Endothelial cell of umbilical vein (primary cell): ENCODE results near the gene PLPP1. TPM values are rescaled to one million over a fixed set of nuclear protein-coding genes. Genes with fewer than 3 reads are reported as not detected.

Experiments
- BruUV-seq: library from RNA; stranded (reverse); fragments of 400-500 nt; replicated peaks from 2 replicates; lab custom pipeline; 2021; lab: Mats Ljungman, UMichigan
- CTCF ChIA-PET: fragments of 300-600, 350-600 bp; sonication (Branson Sonifier 250); formaldehyde crosslinking; loops from one replicate; lab custom pipeline; 2021; ENCODE audit warnings: antibody characterized with exemption, inconsistent platforms; lab: Charles Lee
- POLR2A ChIA-PET: fragments of 300-600, 350-600 bp; sonication (Branson Sonifier 250); formaldehyde crosslinking; loops from one replicate; lab custom pipeline; 2021; ENCODE audit warnings: antibody characterized with exemption, inconsistent platforms; lab: Charles Lee
- DNase-seq: peaks from one replicate; pipeline ENCODE4 v3.0.0-alpha.2; 2011; ENCODE audit warnings: low read depth, low spot score
- FAIRE-seq: peaks from 2 replicates; lab custom pipeline; 2011; peaks lifted over from hg19 to GRCh38; lab: Jason Lieb, UNC
- H2AFZ ChIP-seq: 2 replicates; pipeline ENCODE4 v1.6.0; 2012; ENCODE audit warnings: low read depth, low read length, control low read depth, inconsistent platforms
- H3K27ac ChIP-seq: 2 replicates; pipeline ENCODE4 v1.5.1; 2011; ENCODE audit warnings: low read depth, mild to moderate bottlenecking, control low read depth, low read length, moderate library complexity; ENCODE audit not compliant: insufficient read depth
- H3K27me3 ChIP-seq, 2 experiments: 2 replicates each; pipeline versions ENCODE4 v1.6.0 to v1.6.1; 2011; ENCODE audit warnings: low read length in 2 of 2, mixed read lengths in 1 of 2; ENCODE audit not compliant: control insufficient read depth in 2 of 2, insufficient read depth in 2 of 2
- H3K36me3 ChIP-seq, 2 experiments: 2 replicates in 1 of 2; 3 replicates in 1 of 2; pipeline ENCODE4 v1.5.1; 2011; ENCODE audit warnings: low read length in 2 of 2, mild to moderate bottlenecking in 1 of 2, moderate library complexity in 1 of 2; ENCODE audit not compliant: control insufficient read depth in 2 of 2, insufficient read depth in 2 of 2; ENCODE audit errors: extremely low read depth in 1 of 2
- H3K4me1 ChIP-seq: 3 replicates; pipeline ENCODE4 v1.5.1; 2011; ENCODE audit warnings: mild to moderate bottlenecking, low read length; ENCODE audit not compliant: control insufficient read depth, insufficient read depth; ENCODE audit errors: extremely low read depth
- H3K4me2 ChIP-seq: 2 replicates; pipeline ENCODE4 v1.6.1; 2011; ENCODE audit warnings: low read length, control low read depth, mixed read lengths; ENCODE audit not compliant: insufficient read depth
- H3K4me3 ChIP-seq, 3 experiments: fragments of 200-600 bp in 1 of 3; sonication (generic), shearing (Covaris generic) in 1 of 3; replicated peaks in 1 of 3; 2 replicates each; pipeline ENCODE4 v1.5.1; 2011 to 2016; ENCODE audit warnings: control low read depth in 3 of 3, low read length in 3 of 3, mild to moderate bottlenecking in 2 of 3, inconsistent platforms in 1 of 3, low read depth in 1 of 3, moderate library complexity in 1 of 3; ENCODE audit not compliant: insufficient read depth in 1 of 3
- H3K79me2 ChIP-seq: 2 replicates; pipeline ENCODE4 v1.6.0; 2012; ENCODE audit warnings: low read length, inconsistent platforms; ENCODE audit not compliant: control insufficient read depth, insufficient read depth
- H3K9ac ChIP-seq: replicated peaks from 2 replicates; pipeline ENCODE3; 2011; ENCODE audit warnings: low read length, control low read depth; ENCODE audit not compliant: insufficient read depth; ENCODE audit errors: extremely low read depth
- H3K9me1 ChIP-seq: replicated peaks from 3 replicates; pipeline ENCODE4 v1.6.0; 2011; ENCODE audit warnings: mild to moderate bottlenecking, low read length; ENCODE audit not compliant: control insufficient read depth, insufficient read depth; ENCODE audit errors: extremely low read depth
- H3K9me3 ChIP-seq: replicated peaks from 2 replicates; pipeline ENCODE4 v1.5.1; 2012; ENCODE audit warnings: low read length, inconsistent platforms; ENCODE audit not compliant: control insufficient read depth, insufficient read depth
- H4K20me1 ChIP-seq: replicated peaks from 2 replicates; pipeline ENCODE3; 2011; ENCODE audit warnings: mild to moderate bottlenecking, low read length; ENCODE audit not compliant: control insufficient read depth, insufficient read depth; ENCODE audit errors: extremely low read depth
- FOS ChIP-seq: IDR thresholded peaks from 2 replicates; pipeline ENCODE4 v1.6.1; 2011; ENCODE audit warnings: mild to moderate bottlenecking, low read length, moderate library complexity, borderline replicate concordance; ENCODE audit not compliant: insufficient read depth
- GATA2 ChIP-seq: IDR thresholded peaks from 2 replicates; pipeline ENCODE4 v1.7.0; 2011; ENCODE audit warnings: low read depth, mild to moderate bottlenecking, moderate library complexity, mixed read lengths, low read length; ENCODE audit not compliant: insufficient read length, insufficient read depth
- MAX ChIP-seq: IDR thresholded peaks from 2 replicates; pipeline ENCODE4 v1.6.1; 2011; ENCODE audit not compliant: insufficient read depth, insufficient read length
- dilution Hi-C: fragments of 300-500 bp; cut with MboI; formaldehyde crosslinking; loops from one replicate; pipeline ENCODE4 v1.15.0; 2019; ENCODE audit warnings: low sequenced_read_pairs; ENCODE audit not compliant: extremely low pct_ligation_motif_present
- intact Hi-C: fragments of 100-400 bp; cut with micrococcal nuclease; formaldehyde crosslinking; loops from one replicate; pipeline ENCODE4 v1.10.0; 2022
- polyA plus RNA-seq, 4 experiments: library from polyadenylated mRNA; depleted of rRNA in 3 of 4; stranded (reverse) in 3 of 4; unstranded in 1 of 4; fragments of >200 nt; gene quantifications; 2 replicates each; pipeline versions ENCODE4 v1.2.1 to v1.2.3, GENCODE V29; 2011 to 2012; ENCODE audit warnings: missing spikeins in 1 of 4
- total RNA-seq: library from RNA; stranded (reverse); gene quantifications from 2 replicates; pipeline ENCODE4 v1.2.3, GENCODE V29; 2021

The PLPP1 gene
- total and polyA plus RNA-seq, 2 donors (not counting 3 experiments of a cell fraction or from before 2014, with no cell fraction given), result 14.3 to 25.9 TPM

- H3K79me2 ChIP-seq, result peaks cover 6% of the 10 kb centered on the region
- H3K9ac ChIP-seq, result peak overlapping the region; percentile 73
- H3K27me3 ChIP-seq, result no peaks in the 10 kb centered on the region
- peak overlapping the region; percentile 27 for H3K27ac ChIP-seq
- no peaks in the 10 kb centered on the region for H3K9me1 ChIP-seq
- peak overlapping the region; percentile 85 for H2AFZ ChIP-seq
- no peaks in the 10 kb centered on the region for H3K9me3 ChIP-seq
- H3K4me1 ChIP-seq, result peaks cover 11% of the 10 kb centered on the region
- DNase-seq (no peak), FAIRE-seq (peak; percentile 59)
- peak overlapping the region; percentile 60 to 82 (median 64) for H3K4me3 ChIP-seq
- dilution Hi-C loops (no loop called here), intact Hi-C loops (loop anchor here (2.0 to 10.0 kb wide), 3 partner anchors 65 to 389 kb away; no protein-coding TSS in a partner anchor)
- BruUV-seq, result TSS peak; percentile 68
- no peaks in the 10 kb centered on the region for H4K20me1 ChIP-seq
- TF ChIP-seq FOS (no peak), MAX (no peak), GATA2 (no peak)
- ChIA-PET POLR2A (no interaction called here), CTCF (interaction anchor here (1.6 kb wide), 1 partner anchor 129 kb away, joined by 4 read pairs; no protein-coding TSS in a partner anchor)
- H3K4me2 ChIP-seq, result peak overlapping the region; percentile 57
- H3K36me3 ChIP-seq, result no peaks in the 10 kb centered on the region
Measured at GRCh38 chr5:55535199-55535905, 588 bp upstream of the PLPP1 start.
